ENCODE results near the gene MARCKS. TPM values are rescaled to one million over a fixed set of nuclear protein-coding genes. Genes with fewer than 3 reads are reported as not detected.

MARCKS gene
- total and polyA plus RNA-seq, 2 of the 13 experiments (the other 11 are each of a cell fraction or from before 2014, with no cell fraction given): 30.5 to 39.5 TPM

GRCh38 chr6:113843500-113844073, 13.6 kb upstream of the MARCKS start (continued):
- TF ChIP-seq TBX2 (CRISPR knock-in tag; IDR thresholded peaks at IDR 0.05; ENCODE audit: borderline replicate concordance): no peak
- TF ChIP-seq HINFP (CRISPR knock-in tag; IDR thresholded peaks at IDR 0.05; ENCODE audit: low read depth): no peak
- no peak for TF ChIP-seq ZSCAN22 (CRISPR knock-in tag; IDR thresholded peaks at IDR 0.05)

- Histone ChIP-seq H3K4me1 (ENCODE audit: insufficient read depth, low read length) (no peaks in the 10 kb centered on the region), H3K27me3 (ENCODE audit: control insufficient read depth in 1 of 2, insufficient read depth in 2 of 2, low read length in 2 of 2) (no peaks in the 10 kb centered on the region; a peak in 2 of 5 replicates), H3K9me3 (ENCODE audit: low read length) (no peaks in the 10 kb centered on the region), H3K4me2 (ENCODE audit: low read depth, low read length) (no peak overlapping the region), H3K4me3 (replicated peaks in 1 of 3; ENCODE audit: insufficient read depth in 1 of 3, low read depth in 2 of 3, low read length in 3 of 3) (no peak overlapping the region), H2AFZ (ENCODE audit: low read length) (no peak overlapping the region), H3K36me3 (replicated peaks in 1 of 2; ENCODE audit: control insufficient read depth in 1 of 2, insufficient read depth in 2 of 2, low read length in 2 of 2) (no peaks in the 10 kb centered on the region), H3K9ac (ENCODE audit: insufficient read depth, low read depth, low read length) (no peak overlapping the region), H4K20me1 (ENCODE audit: insufficient read depth, low read length) (no peaks in the 10 kb centered on the region), H3K79me2 (ENCODE audit: insufficient read depth, low read length) (no peaks in the 10 kb centered on the region), H3K27ac (ENCODE audit: extremely low read length, insufficient read depth, low read length) (no peak overlapping the region)
- FAIRE-seq (no peak), DNase-seq (ENCODE audit: low spot score) (no peak), ATAC-seq (no peak)
- BruUV-seq (replicated peaks): no TSS peak
- intact Hi-C loops (cut with micrococcal nuclease; ENCODE audit: unreplicated experiment): no loop called here
- ChIA-PET CTCF (ENCODE audit: low intra/inter-chr PET ratio, low total read pairs) (no interaction called here), POLR2A (no interaction called here)
- in situ Hi-C loops (cut with HindIII; ENCODE audit: extremely low pct_ligation_motif_present, low pct_unique_long_range_greater_than_20kb): no loop called here
- TF ChIP-seq NFE2L2 (IDR thresholded peaks at IDR 0.05; ENCODE audit: low read length) (no peak), TRIM24 (CRISPR knock-in tag; IDR thresholded peaks at IDR 0.05) (no peak), DR1 (CRISPR knock-in tag; IDR thresholded peaks at IDR 0.05) (no peak), LCORL (IDR thresholded peaks at IDR 0.05) (no peak), LCORL (CRISPR knock-in tag; IDR thresholded peaks at IDR 0.05) (no peak), ZNF260 (CRISPR knock-in tag; IDR thresholded peaks at IDR 0.05; ENCODE audit: borderline replicate concordance, low read depth) (no peak), ZNF720 (CRISPR knock-in tag; IDR thresholded peaks at IDR 0.05) (no peak), TIGD3 (CRISPR knock-in tag; IDR thresholded peaks at IDR 0.05; ENCODE audit: borderline replicate concordance) (no peak), KLF12 (CRISPR knock-in tag; IDR thresholded peaks at IDR 0.05; ENCODE audit: borderline replicate concordance) (no peak), KDM4B (CRISPR knock-in tag; IDR thresholded peaks at IDR 0.05) (no peak), ZIK1 (CRISPR knock-in tag; IDR thresholded peaks at IDR 0.05; ENCODE audit: borderline replicate concordance, low read depth) (no peak), ATF6 (CRISPR knock-in tag; conservative IDR thresholded peaks at IDR 0.05) (no peak), HOXA9 (CRISPR knock-in tag; IDR thresholded peaks at IDR 0.05; ENCODE audit: borderline replicate concordance) (no peak), DPF2 (CRISPR knock-in tag; IDR thresholded peaks at IDR 0.05; ENCODE audit: borderline replicate concordance, low read depth) (no peak)
- 53% methylated on average over 1 of the region's 1 CpG for WGBS (ENCODE audit: low lambda C conversion rate)
Observed at GRCh38 chr6:113846577-113846976, 10.6 kb upstream of the MARCKS start.
